OCI-LY7 (cell line): ENCODE measurements around the gene BEAN1.

Source experiments
- CTCF ChIP-seq: fragments of 200-600 bp; sonication (generic); conservative IDR thresholded peaks from 2 replicates; pipeline ENCODE4 v1.5.1; 2014; ENCODE audit warnings: mild to moderate bottlenecking, antibody characterized with exemption, low read length, moderate library complexity, mixed read lengths
- EZH2phosphoT487 ChIP-seq: fragments of 200-600 bp; sonication (generic); IDR thresholded peaks from 2 replicates; pipeline ENCODE4 v1.6.1; 2018; ENCODE audit warnings: low read depth, borderline replicate concordance, mild to moderate bottlenecking, mixed run types, antibody characterized with exemption, low read length, moderate library complexity, mixed read lengths

GRCh38 chr16:66513111-66513723 is 86.1 kb downstream of the BEAN1 start:
- TF ChIP-seq CTCF (no peak), EZH2phosphoT487 (no peak)
